ENCODE measurements around the gene STMN3.
A peak's percentile ranks its signal among the peaks of the same experiment; 100 is the strongest.
"Not testable (repeated sequence)": the region's sequence is repeated elsewhere in the genome, so short reads cannot be mapped to it uniquely, and the experiment has no call there.

Gene STMN3

GRCh38 chr20:63663332-63664066, 10.3 kb upstream of the STMN3 start:
- H3K4me1 ChIP-seq (ENCODE audit: control insufficient read depth in 5 of 5, insufficient read depth in 5 of 5, low read length in 5 of 5) = peaks cover 6 to 14% (median 13%) of the 10 kb centered on the region in 5 donors
- H3K27me3 ChIP-seq (ENCODE audit: control insufficient read depth in 5 of 5, insufficient read depth in 4 of 5, low read length in 5 of 5) = no peaks in the 10 kb centered on the region
- no peak overlapping the region for H3K4me3 ChIP-seq (ENCODE audit: low read depth in 1 of 5, low read length in 5 of 5)
- H3K9me3 ChIP-seq (ENCODE audit: control insufficient read depth in 5 of 5, low read length in 5 of 5) = no peaks in the 10 kb centered on the region
- H3K27ac ChIP-seq (ENCODE audit: low read depth, low read length) = no peak overlapping the region
- no peak overlapping the region for H3K9ac ChIP-seq (ENCODE audit: low read length in 5 of 5)
- H3K36me3 ChIP-seq (ENCODE audit: control insufficient read depth in 5 of 5, insufficient read depth in 5 of 5, low read length in 5 of 5) = peaks cover 0 to 77% (median 65%) of the 10 kb centered on the region in 5 donors

DNA sequence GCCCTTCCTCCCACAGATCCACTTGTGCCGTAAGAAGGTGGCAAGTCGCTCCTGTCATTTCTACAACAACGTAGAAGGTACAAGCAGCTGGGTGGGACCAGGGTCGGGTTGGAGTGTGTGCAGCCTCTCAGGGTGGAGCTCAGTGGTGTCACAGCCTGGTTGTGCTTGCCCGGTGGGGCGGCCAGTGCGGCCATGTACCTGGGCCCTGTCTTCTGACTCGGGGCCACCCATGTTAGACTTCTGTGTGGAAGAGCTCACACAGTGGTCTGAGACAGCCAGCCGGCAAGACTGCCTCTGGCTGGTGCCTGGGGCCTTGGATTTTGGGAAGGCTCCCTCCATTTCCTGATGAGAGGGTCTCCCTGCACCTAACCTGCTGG, 9.6 kb upstream of the STMN3 start:
- H3K4me3 ChIP-seq (ENCODE audit: low read depth in 1 of 5, low read length in 5 of 5) = no peak overlapping the region
- peaks cover 6 to 17% (median 15%) of the 10 kb centered on the region in 5 donors for H3K4me1 ChIP-seq (ENCODE audit: control insufficient read depth in 5 of 5, insufficient read depth in 5 of 5, low read length in 5 of 5)
- no peaks in the 10 kb centered on the region for H3K27me3 ChIP-seq (ENCODE audit: control insufficient read depth in 5 of 5, insufficient read depth in 4 of 5, low read length in 5 of 5)
- no peak overlapping the region for H3K27ac ChIP-seq (ENCODE audit: low read depth, low read length)
- peaks cover 0 to 70% (median 58%) of the 10 kb centered on the region in 5 donors for H3K36me3 ChIP-seq (ENCODE audit: control insufficient read depth in 5 of 5, insufficient read depth in 5 of 5, low read length in 5 of 5)
- no peak overlapping the region for H3K9ac ChIP-seq (ENCODE audit: low read length in 5 of 5)
- H3K9me3 ChIP-seq (ENCODE audit: control insufficient read depth in 5 of 5, low read length in 5 of 5) = no peaks in the 10 kb centered on the region

DNA sequence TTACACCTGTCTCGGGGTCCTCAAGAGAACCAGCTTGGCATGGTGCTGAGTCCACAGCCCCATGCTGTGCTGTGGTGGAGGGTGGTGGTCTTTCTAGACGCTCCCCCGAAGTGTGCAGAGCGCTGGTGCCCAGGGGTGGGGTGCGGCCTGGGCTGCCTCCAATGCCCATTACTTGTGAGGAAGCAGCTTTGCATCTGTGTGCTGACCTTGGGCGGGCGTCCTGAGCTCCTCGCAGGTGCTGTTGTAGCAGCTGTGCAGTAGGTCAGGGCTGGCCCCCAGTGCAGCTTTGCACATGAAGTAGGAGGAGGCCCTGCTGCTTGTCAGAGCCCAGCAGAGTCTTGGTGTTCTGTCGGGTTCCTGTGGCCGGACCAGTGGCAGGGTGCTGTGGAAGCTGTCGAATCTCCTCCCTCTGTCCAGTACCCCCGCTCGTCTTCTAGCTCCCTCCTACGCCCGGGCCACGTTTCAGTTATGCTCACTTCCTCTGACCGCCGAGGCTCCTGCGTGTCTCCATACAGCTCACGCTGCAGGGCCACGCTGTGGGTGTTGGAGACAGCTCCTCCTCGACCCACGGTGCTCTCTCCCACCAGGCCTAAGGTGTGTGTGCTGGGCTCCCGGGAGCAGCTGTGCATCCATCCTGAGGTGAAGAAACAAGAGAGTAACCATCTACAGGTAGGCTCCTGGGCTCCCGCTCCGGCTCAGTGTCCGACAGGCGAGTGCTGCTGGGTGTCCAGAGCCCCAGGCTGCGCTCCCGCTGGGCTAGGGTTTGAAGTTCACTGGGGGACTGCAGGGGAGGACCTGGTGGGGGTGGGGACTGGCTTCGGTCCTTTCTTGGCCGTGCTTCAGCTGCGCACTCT, 9.0 kb upstream of the STMN3 start:
- Histone ChIP-seq H3K4me1 (ENCODE audit: control insufficient read depth in 5 of 5, insufficient read depth in 5 of 5, low read length in 5 of 5) (peaks cover 6 to 23% (median 21%) of the 10 kb centered on the region in 5 donors), H3K9me3 (ENCODE audit: control insufficient read depth in 5 of 5, low read length in 5 of 5) (no peaks in the 10 kb centered on the region), H3K27me3 (ENCODE audit: control insufficient read depth in 5 of 5, insufficient read depth in 4 of 5, low read length in 5 of 5) (no peaks in the 10 kb centered on the region), H3K4me3 (ENCODE audit: low read depth in 1 of 5, low read length in 5 of 5) (no peak overlapping the region), H3K36me3 (ENCODE audit: control insufficient read depth in 5 of 5, insufficient read depth in 5 of 5, low read length in 5 of 5) (peaks cover 0 to 64% (median 51%) of the 10 kb centered on the region in 5 donors), H3K9ac (ENCODE audit: low read length in 5 of 5) (no peak overlapping the region), H3K27ac (ENCODE audit: low read depth, low read length) (no peak overlapping the region)

GRCh38 chr20:63661108-63661507, 7.9 kb upstream of the STMN3 start:
- Histone ChIP-seq H3K4me3 (ENCODE audit: low read depth in 1 of 5, low read length in 5 of 5) (no peak overlapping the region), H3K27me3 (ENCODE audit: control insufficient read depth in 5 of 5, insufficient read depth in 4 of 5, low read length in 5 of 5) (no peaks in the 10 kb centered on the region), H3K36me3 (ENCODE audit: control insufficient read depth in 5 of 5, insufficient read depth in 5 of 5, low read length in 5 of 5) (peaks cover 0 to 55% (median 44%) of the 10 kb centered on the region in 5 donors), H3K9me3 (ENCODE audit: control insufficient read depth in 5 of 5, low read length in 5 of 5) (no peaks in the 10 kb centered on the region), H3K27ac (ENCODE audit: low read depth, low read length) (no peak overlapping the region), H3K9ac (ENCODE audit: low read length in 5 of 5) (no peak overlapping the region), H3K4me1 (ENCODE audit: control insufficient read depth in 5 of 5, insufficient read depth in 5 of 5, low read length in 5 of 5) (peaks cover 6 to 26% (median 24%) of the 10 kb centered on the region in 5 donors)

GRCh38 chr20:63660622-63661021, 7.4 kb upstream of the STMN3 start:
- no peaks in the 10 kb centered on the region for H3K9me3 ChIP-seq (ENCODE audit: control insufficient read depth in 5 of 5, low read length in 5 of 5)
- H3K4me1 ChIP-seq (ENCODE audit: control insufficient read depth in 5 of 5, insufficient read depth in 5 of 5, low read length in 5 of 5) = peaks cover 6 to 26% (median 24%) of the 10 kb centered on the region in 5 donors
- H3K36me3 ChIP-seq (ENCODE audit: control insufficient read depth in 5 of 5, insufficient read depth in 5 of 5, low read length in 5 of 5) = peaks cover 0 to 50% (median 40%) of the 10 kb centered on the region in 5 donors
- H3K27ac ChIP-seq (ENCODE audit: low read depth, low read length) = no peak overlapping the region
- H3K9ac ChIP-seq (ENCODE audit: low read length in 5 of 5) = no peak overlapping the region
- H3K27me3 ChIP-seq (ENCODE audit: control insufficient read depth in 5 of 5, insufficient read depth in 4 of 5, low read length in 5 of 5) = no peaks in the 10 kb centered on the region
- H3K4me3 ChIP-seq (ENCODE audit: low read depth in 1 of 5, low read length in 5 of 5) = no peak overlapping the region

DNA sequence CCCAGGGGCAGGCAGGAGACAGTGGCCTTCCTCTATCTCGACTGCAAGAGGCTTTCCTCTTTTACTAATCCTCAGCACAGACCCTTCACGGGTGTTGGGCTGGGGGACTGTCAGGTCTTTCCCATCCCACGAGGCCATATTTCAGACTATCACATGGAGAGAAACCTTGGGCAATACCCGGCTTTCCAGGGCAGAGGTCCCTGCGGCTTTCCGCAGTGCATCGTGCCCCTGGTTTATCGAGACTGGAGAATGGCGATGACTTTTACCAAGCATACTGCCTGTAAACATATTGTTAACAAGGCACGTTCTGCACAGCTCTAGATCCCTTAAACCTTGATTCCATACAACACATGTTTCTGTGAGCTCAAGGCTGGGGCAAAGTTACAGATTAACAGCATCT, 7.0 kb upstream of the STMN3 start:
- peaks cover 6 to 26% (median 24%) of the 10 kb centered on the region in 5 donors for H3K4me1 ChIP-seq (ENCODE audit: control insufficient read depth in 5 of 5, insufficient read depth in 5 of 5, low read length in 5 of 5)
- not testable (repeated sequence) for H3K27ac ChIP-seq (ENCODE audit: low read depth, low read length); H3K9me3 ChIP-seq (ENCODE audit: control insufficient read depth in 5 of 5, low read length in 5 of 5); H3K27me3 ChIP-seq (ENCODE audit: control insufficient read depth in 5 of 5, insufficient read depth in 4 of 5, low read length in 5 of 5); H3K4me3 ChIP-seq (ENCODE audit: low read depth in 1 of 5, low read length in 5 of 5); H3K9ac ChIP-seq (ENCODE audit: low read length in 5 of 5)
- H3K36me3 ChIP-seq (ENCODE audit: control insufficient read depth in 5 of 5, insufficient read depth in 5 of 5, low read length in 5 of 5) = peaks cover 0 to 46% (median 40%) of the 10 kb centered on the region in 5 donors

DNA sequence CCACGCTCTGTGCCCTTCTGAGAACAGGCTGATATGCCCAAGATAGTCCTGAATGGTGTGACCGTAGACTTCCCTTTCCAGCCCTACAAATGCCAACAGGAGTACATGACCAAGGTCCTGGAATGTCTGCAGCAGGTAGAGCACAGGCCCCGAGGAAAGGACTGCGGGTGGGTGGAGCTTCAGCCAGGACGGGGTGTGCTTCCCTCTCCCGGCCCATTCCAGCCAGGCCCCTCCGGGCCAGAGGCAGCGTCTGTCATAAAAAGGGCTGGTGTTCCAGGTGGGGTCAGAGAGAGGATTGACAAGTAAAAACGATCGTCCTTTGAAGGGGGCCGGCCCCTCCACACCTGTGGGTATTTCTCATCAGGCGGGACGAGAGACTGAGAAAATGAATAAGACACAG, 6.1 kb upstream of the STMN3 start:
- H3K27me3 ChIP-seq (ENCODE audit: control insufficient read depth in 5 of 5, insufficient read depth in 4 of 5, low read length in 5 of 5) = peaks cover 0 to 6% (median 0%) of the 10 kb centered on the region in 5 donors
- H3K9ac ChIP-seq (ENCODE audit: low read length in 5 of 5) = peak overlapping the region; percentile 3 to 91 (median 90)
- H3K4me1 ChIP-seq (ENCODE audit: control insufficient read depth in 5 of 5, insufficient read depth in 5 of 5, low read length in 5 of 5) = peaks cover 6 to 26% (median 24%) of the 10 kb centered on the region in 5 donors
- H3K36me3 ChIP-seq (ENCODE audit: control insufficient read depth in 5 of 5, insufficient read depth in 5 of 5, low read length in 5 of 5) = peaks cover 0 to 39% (median 35%) of the 10 kb centered on the region in 5 donors
- H3K9me3 ChIP-seq (ENCODE audit: control insufficient read depth in 5 of 5, low read length in 5 of 5) = no peaks in the 10 kb centered on the region
- peak overlapping the region; percentile 78 to 86 (median 82) for H3K4me3 ChIP-seq (ENCODE audit: low read depth in 1 of 5, low read length in 5 of 5)
- H3K27ac ChIP-seq (ENCODE audit: low read depth, low read length) = peak overlapping the region; percentile 92

DNA sequence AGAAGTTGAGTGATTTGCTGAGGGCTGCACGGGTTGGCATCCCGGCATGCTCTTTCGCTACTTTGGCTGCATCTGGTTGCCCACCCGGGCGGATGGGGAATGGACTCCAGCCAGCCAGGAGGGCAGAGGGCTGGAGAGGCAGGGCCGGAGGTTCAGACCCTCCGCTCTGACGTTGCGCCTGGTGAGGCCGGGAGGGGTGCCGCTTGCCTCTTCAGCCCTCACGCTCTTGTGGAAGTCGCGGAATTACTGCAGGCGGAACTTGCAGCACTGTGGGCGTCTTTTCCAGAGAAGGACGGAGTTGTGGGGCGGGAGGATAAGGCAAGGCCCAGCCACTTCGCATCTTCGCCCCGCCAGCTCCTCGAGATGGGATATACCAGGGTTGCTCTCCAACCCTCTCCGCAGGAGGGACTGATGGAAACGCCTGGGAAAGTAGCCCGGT, 5.5 kb upstream of the STMN3 start:
- H3K27ac ChIP-seq (ENCODE audit: low read depth, low read length) = peak overlapping the region; percentile 92
- peaks cover 6 to 29% (median 27%) of the 10 kb centered on the region in 5 donors for H3K4me1 ChIP-seq (ENCODE audit: control insufficient read depth in 5 of 5, insufficient read depth in 5 of 5, low read length in 5 of 5)
- H3K36me3 ChIP-seq (ENCODE audit: control insufficient read depth in 5 of 5, insufficient read depth in 5 of 5, low read length in 5 of 5) = peaks cover 0 to 33% (median 31%) of the 10 kb centered on the region in 5 donors
- no peaks in the 10 kb centered on the region for H3K9me3 ChIP-seq (ENCODE audit: control insufficient read depth in 5 of 5, low read length in 5 of 5)
- H3K4me3 ChIP-seq (ENCODE audit: low read depth in 1 of 5, low read length in 5 of 5) = peak overlapping the region; percentile 78 to 86 (median 82)
- peaks cover 0 to 9% (median 0%) of the 10 kb centered on the region in 5 donors for H3K27me3 ChIP-seq (ENCODE audit: control insufficient read depth in 5 of 5, insufficient read depth in 4 of 5, low read length in 5 of 5)
- peak overlapping the region; percentile 3 to 91 (median 90) for H3K9ac ChIP-seq (ENCODE audit: low read length in 5 of 5)

DNA sequence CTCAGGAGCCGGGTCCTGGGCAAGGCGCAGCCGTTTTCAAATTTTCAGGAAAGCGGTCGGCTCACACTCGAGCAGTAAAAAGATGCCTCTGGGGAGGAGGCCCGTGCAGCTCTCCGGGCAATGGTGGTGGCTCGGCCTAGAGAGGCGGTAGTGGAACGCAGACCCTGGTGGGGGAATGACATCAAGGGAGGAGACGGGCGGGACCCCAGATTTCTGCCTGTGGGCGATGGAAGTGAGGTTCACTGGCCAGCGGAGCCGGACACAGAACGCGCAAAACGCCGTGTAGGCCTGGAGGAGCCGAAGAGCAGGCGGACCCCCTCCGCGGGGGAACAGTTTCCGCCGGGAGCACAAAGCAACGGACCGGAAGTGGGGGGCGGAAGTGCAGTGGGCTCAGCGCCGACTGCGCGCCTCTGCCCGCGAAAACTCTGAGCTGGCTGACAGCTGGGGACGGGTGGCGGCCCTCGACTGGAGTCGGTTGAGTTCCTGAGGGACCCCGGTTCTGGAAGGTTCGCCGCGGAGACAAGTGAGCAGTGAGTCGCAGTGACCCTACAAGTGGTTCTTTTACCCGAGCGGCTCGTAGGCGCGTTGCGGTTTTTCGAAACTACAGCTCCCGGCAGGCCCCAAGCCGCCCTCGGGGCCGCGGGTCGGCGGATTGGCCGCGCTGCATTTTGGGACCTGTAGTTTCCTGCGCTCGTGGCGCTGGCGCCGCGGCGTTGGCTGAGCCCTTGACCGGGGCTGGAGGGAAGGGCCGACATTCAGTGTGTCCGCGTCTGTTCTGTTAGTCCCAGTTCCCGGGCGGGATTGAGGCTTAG, 4.9 kb upstream of the STMN3 start, which contains the start of gene RTEL1:
TSS of gene RTEL1 (plus strand) at position 376 of the 812 bp plus-strand sequence. CDS start 1,091 bp downstream, outside the sequence.
- H3K4me1 ChIP-seq (ENCODE audit: control insufficient read depth in 5 of 5, insufficient read depth in 5 of 5, low read length in 5 of 5) = peaks cover 6 to 33% (median 31%) of the 10 kb centered on the region in 5 donors
- H3K9me3 ChIP-seq (ENCODE audit: control insufficient read depth in 5 of 5, low read length in 5 of 5) = no peaks in the 10 kb centered on the region
- peak within 1 kb of the TSS; percentile 92 for H3K27ac ChIP-seq (ENCODE audit: low read depth, low read length)
- peaks cover 0 to 28% (median 26%) of the 10 kb centered on the region in 5 donors for H3K36me3 ChIP-seq (ENCODE audit: control insufficient read depth in 5 of 5, insufficient read depth in 5 of 5, low read length in 5 of 5)
- peak within 1 kb of the TSS; percentile 78 to 86 (median 82) for H3K4me3 ChIP-seq (ENCODE audit: low read depth in 1 of 5, low read length in 5 of 5)
- H3K27me3 ChIP-seq (ENCODE audit: control insufficient read depth in 5 of 5, insufficient read depth in 4 of 5, low read length in 5 of 5) = peaks cover 0 to 9% (median 0%) of the 10 kb centered on the region in 5 donors
- peak within 1 kb of the TSS; percentile 3 to 91 (median 90) for H3K9ac ChIP-seq (ENCODE audit: low read length in 5 of 5)

Measured in subcutaneous abdominal adipose tissue (tissue), 5 donors.